AG10803 (cell line): Measurements from ENCODE around the gene ABHD11.
"Not testable (repeated sequence)": the region's sequence is repeated elsewhere in the genome, so short reads cannot be mapped to it uniquely, and the experiment has no call there.

Source experiments
- DNase-seq: peaks from one replicate; pipeline ENCODE4 v3.0.0; 2010; ENCODE audit warnings: low read depth
- H3K4me3 ChIP-seq: 2 replicates; pipeline ENCODE4 v1.5.1; 2011; ENCODE audit warnings: mild to moderate bottlenecking, low read length, control low read depth
- CTCF ChIP-seq: conservative IDR thresholded peaks from 2 replicates; pipeline ENCODE4 v1.5.1; 2011; ENCODE audit warnings: mild to moderate bottlenecking, low read length, control low read depth, inconsistent platforms

ABHD11 gene

DNA sequence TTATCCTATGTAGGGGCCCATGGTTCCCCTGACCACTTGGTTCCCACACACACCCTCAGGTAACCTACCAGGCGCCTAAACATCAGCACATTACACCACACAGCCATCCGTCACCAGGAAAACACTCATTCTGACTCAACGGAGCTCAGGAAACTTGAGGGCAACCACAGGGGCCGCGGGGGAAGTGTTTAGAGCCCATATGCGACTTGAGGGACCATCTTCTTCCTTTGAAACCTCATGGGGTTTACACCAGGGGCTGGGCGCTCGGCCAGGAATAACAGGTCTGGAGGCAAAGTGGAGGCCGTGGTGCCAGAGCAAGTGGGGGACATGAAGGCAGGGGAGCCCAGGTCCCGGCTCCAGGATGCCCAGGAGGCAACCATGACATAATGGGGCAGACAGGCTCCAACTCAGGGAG lies 20.6 kb downstream of the ABHD11 start:
- H3K4me3 ChIP-seq, result peak overlapping the region; percentile 74
- peak; percentile 77 for DNase-seq
- no peak for TF ChIP-seq CTCF

DNA sequence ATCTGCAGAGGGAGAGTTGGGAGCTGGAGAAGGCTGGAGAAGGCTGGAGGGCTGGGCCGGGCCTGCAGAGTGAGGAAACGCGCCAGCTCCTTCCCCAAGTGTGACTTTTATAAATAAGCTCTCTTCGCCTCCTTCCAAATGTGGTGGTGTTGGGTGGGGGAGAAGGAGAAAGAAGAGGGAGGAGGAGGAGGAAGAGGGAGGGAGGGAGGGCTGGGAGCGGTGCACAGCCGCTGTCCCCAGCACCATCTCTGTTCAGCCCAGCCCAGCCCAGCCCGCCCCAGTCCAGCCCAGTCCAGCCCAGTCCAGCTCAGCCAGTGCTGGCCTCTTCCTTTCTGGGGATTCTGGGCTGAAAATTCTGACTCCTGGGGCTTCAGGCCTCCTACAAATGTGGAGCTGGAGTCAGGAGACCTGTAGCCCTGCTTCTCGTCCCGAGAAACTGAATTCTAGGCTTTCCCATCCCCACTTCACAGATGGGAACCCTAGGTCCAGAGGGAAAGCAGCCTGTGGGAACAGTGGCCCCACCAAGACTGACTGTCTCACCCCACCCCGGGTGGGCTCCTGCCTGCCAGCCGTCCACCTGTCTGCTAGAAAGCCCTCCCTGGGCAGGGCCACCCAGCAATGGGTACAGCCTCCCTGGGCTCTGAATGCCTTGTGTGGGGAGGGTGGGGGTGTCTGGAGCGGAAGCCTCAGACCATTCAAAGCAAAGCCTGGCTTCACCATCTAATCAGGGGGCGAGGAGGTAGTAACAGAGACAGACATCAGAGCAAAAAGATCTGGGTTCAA lies 21.4 kb downstream of the ABHD11 start:
- DNase-seq, result peak; percentile 42
- peak overlapping the region; percentile 74 for H3K4me3 ChIP-seq
- no peak for TF ChIP-seq CTCF

DNA sequence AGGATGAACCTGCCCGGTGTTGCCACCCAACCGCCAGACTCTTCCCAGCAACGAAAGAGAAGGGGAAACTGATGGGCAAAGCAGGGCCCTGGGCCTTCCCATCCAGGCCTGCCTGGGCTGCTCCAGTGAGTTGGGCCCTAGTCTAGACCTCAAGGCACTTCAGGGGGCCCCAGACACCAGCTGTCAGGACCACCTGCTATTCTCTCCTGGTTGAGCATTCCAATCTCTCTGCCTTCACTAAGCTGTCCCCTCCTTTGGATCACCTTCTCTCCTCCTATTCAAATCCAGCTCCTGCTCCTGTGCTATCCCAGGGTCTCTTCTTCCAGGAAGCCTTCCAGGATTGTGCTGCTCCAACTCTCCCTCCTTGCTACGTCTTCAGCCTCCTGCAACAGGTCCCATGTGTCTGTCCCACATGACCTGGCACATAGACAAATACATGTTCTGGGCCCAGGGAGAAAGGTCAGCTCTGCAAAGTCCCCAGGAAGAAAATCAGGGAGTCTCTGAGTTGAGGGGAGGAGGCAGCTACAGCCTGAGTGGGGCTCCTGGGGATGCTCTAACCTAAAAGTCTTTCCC lies 22.2 kb downstream of the ABHD11 start:
- no peak for TF ChIP-seq CTCF
- no peak overlapping the region for H3K4me3 ChIP-seq
- no peak for DNase-seq

- H3K4me3 ChIP-seq, result no peak overlapping the region
- no peak for TF ChIP-seq CTCF
- peak; percentile 89 for DNase-seq
These were observed 22.8 kb downstream of the ABHD11 start for GRCh38 chr7:73715648-73716317.

DNA sequence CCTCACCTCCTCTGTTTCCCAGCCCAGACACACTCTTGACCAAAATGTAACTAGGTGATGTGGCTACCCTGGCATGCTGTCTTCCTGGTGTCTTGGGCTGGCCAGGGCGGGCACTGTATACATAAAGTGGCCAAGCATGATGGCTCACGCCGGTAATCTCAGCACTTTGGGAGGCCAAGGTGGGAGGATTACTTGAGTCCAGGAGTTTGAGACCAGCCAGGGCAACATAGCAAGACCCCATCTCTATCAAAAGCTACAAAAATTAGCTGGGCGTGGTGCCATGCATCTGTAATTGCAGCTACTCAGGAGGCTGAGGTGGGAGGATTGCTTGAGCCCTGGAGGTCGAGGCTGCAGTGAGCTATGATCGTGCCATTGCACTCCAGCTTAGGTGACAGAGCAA lies 25.3 kb downstream of the ABHD11 start:
- not testable (repeated sequence) for DNase-seq, H3K4me3 ChIP-seq

- TF ChIP-seq CTCF, result no peak
- DNase-seq, result no peak
These were observed 25.8 kb downstream of the ABHD11 start for GRCh38 chr7:73712773-73713172.

DNA sequence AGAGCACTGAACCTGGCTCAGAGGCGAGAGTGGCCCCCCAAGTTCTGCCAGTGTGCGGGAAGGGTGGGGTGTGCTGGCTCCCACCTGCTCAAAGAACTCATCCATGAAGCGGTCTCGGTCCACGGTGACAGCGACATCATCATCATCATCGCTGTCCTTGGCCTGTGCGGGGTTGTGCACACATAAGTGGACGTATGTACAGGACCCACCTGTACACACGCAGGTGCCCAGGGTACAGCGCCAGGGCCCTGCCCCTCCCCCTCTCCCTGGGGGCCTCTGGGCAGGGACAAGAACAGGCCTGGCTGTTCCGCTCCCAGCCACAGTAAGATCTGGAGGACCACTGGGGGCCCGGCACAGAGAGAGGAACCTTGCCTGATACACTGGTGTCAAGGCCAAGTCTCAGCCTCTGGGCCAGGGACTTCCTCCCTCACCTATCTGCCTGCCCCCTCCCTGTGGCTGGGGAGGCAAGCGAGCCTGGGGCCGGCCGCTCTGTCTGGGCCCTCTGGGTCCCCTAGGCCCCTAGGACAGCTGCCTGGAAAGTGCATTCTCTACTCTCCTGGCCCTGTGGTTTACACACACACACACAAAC lies 29.5 kb downstream of the ABHD11 start:
- no peak for DNase-seq
- no peak for TF ChIP-seq CTCF
- no peak overlapping the region for H3K4me3 ChIP-seq

More at GRCh38 chr7:73712773-73713172, 25.8 kb downstream of the ABHD11 start:
- no peak overlapping the region for H3K4me3 ChIP-seq
